Measurements from ENCODE around the gene SDC1. TPM values are rescaled to one million over a fixed set of nuclear protein-coding genes. Genes with fewer than 3 reads are reported as not detected.

Gene SDC1
- total RNA-seq, 1 experiment from 2014 or later, result 26.5 TPM

Small RNA genes within 50 kb of the gene (small RNA-seq; reads per million reads assigned to genes)
- gene RN7SL140P (0 reads per million in 2 experiments), gene RNU6-961P (0 reads per million in 2 experiments), gene RNU7-113P (0 reads per million in 2 experiments)

Other genes starting within 250 kb of the SDC1 start
- gene WDR35, start 235.0 kb downstream of the SDC1 start, total RNA-seq (2014; rRNA removed; shearing (Covaris generic)), result 19.5 and 20.1 TPM in 2 replicates
- 0.34 TPM in 1 of 2 replicates, not detected in the other for gene MATN3, start 212.5 kb downstream of the SDC1 start, total RNA-seq (2014; rRNA removed; shearing (Covaris generic))
- 105 and 108 TPM in 2 replicates for gene LAPTM4A, start 173.5 kb downstream of the SDC1 start, total RNA-seq (2014; rRNA removed; shearing (Covaris generic))
- gene PUM2, start 125.7 kb upstream of the SDC1 start, total RNA-seq (2014; rRNA removed; shearing (Covaris generic)), result 36.1 and 43.4 TPM in 2 replicates
- gene RHOB, start 221.9 kb upstream of the SDC1 start, total RNA-seq (2014; rRNA removed; shearing (Covaris generic)), result 74.0 and 79.5 TPM in 2 replicates